Loucy (cell line): ENCODE results near the gene ABCA1.
A peak's percentile ranks its signal among the peaks of the same experiment; 100 is the strongest.

Source experiments
- EZH2phosphoT487 ChIP-seq: fragments of 200-600 bp; IDR thresholded peaks from 2 replicates; pipeline ENCODE4 v1.6.1; 2018; ENCODE audit warnings: antibody characterized with exemption, mild to moderate bottlenecking, moderate library complexity, borderline replicate concordance
- TF ChIP-seq, protein P1 (sequence below): fragments of 200-600 bp; sonication (generic); conservative IDR thresholded peaks from 2 replicates; pipeline ENCODE4 v1.5.1; 2014; ENCODE audit warnings: mild to moderate bottlenecking, antibody characterized with exemption, low read length

DNA sequence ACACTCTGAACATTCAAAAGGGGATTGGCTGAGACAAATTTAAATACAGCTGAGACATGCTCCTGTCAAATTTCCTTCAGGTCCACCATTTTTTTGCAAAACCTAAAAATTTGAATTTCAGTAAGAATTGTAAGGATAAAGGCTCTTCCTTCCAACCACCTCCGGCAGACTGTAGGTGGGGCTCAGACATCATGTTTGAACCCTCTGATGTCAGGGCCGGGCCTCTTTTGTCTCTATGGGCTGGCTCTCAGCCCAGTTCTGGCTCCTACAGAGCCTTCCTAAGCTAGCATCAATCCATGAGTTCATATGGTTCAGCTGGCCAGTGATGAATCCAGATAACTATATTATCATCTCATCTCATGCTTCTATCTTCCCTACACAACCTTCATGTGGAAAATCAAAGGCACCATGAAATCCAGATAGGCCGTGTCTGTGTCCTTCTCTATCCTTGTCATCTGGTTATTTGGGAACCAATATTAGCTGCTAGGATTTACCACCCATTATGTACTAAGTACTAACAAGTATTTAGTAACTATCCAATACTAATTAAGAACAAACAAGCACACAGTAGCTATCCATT lies 119.8 kb downstream of the ABCA1 start:
- TF ChIP-seq, protein P1, sequence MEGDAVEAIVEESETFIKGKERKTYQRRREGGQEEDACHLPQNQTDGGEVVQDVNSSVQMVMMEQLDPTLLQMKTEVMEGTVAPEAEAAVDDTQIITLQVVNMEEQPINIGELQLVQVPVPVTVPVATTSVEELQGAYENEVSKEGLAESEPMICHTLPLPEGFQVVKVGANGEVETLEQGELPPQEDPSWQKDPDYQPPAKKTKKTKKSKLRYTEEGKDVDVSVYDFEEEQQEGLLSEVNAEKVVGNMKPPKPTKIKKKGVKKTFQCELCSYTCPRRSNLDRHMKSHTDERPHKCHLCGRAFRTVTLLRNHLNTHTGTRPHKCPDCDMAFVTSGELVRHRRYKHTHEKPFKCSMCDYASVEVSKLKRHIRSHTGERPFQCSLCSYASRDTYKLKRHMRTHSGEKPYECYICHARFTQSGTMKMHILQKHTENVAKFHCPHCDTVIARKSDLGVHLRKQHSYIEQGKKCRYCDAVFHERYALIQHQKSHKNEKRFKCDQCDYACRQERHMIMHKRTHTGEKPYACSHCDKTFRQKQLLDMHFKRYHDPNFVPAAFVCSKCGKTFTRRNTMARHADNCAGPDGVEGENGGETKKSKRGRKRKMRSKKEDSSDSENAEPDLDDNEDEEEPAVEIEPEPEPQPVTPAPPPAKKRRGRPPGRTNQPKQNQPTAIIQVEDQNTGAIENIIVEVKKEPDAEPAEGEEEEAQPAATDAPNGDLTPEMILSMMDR, result peak; percentile 45
- TF ChIP-seq EZH2phosphoT487, result no peak
